GM23338 (cell line): ENCODE data around the gene SLX4. TPM values are rescaled to one million over a fixed set of nuclear protein-coding genes. Genes with fewer than 3 reads are reported as not detected.

Source experiments
- ATAC-seq: fragments of 200-7000 bp; cut with Tn5 transposase; 3 replicates; pipeline ENCODE4 v1.9.1; 2020
- DNase-seq: peaks from one replicate; pipeline ENCODE4 v3.0.0-alpha.2; 2015; ENCODE audit warnings: low spot score
- H2AFZ ChIP-seq: fragments of 200-600 bp; sonication (generic); 2 replicates; pipeline ENCODE4 v1.8.0; 2016; ENCODE audit warnings: antibody characterized with exemption, mild to moderate bottlenecking, moderate library complexity
- H3F3A ChIP-seq: fragments of 200-600 bp; sonication (generic); replicated peaks from 2 replicates; pipeline ENCODE4 v1.8.0; 2017; ENCODE audit warnings: antibody characterized with exemption, mixed run types, low read depth
- H3K27ac ChIP-seq: fragments of 200-600 bp; sonication (generic); 2 replicates; pipeline ENCODE4 v1.6.1; 2016; ENCODE audit warnings: low read depth
- H3K27me3 ChIP-seq: fragments of 200-600 bp; sonication (generic); 2 replicates; pipeline ENCODE4 v1.8.0; 2016; ENCODE audit warnings: mild to moderate bottlenecking, mixed run types, moderate library complexity; ENCODE audit not compliant: insufficient read depth
- H3K36me3 ChIP-seq: fragments of 200-600 bp; sonication (generic); 2 replicates; pipeline ENCODE4 v1.8.0; 2016; ENCODE audit warnings: mild to moderate bottlenecking; ENCODE audit not compliant: insufficient read depth
- H3K4me1 ChIP-seq: fragments of 200-600 bp; sonication (generic); 2 replicates; pipeline ENCODE4 v1.8.0; 2016; ENCODE audit warnings: mild to moderate bottlenecking, moderate library complexity; ENCODE audit not compliant: insufficient read depth
- H3K4me2 ChIP-seq: fragments of 200-600 bp; sonication (generic); 2 replicates; pipeline ENCODE4 v1.7.1; 2017; ENCODE audit warnings: mixed run types
- H3K4me3 ChIP-seq: fragments of 200-600 bp; sonication (generic); 2 replicates; pipeline ENCODE4 v1.6.1; 2016; ENCODE audit warnings: mixed run types
- H3K79me2 ChIP-seq: fragments of 200-600 bp; sonication (generic); replicated peaks from 2 replicates; pipeline ENCODE4 v1.8.0; 2017; ENCODE audit warnings: mild to moderate bottlenecking; ENCODE audit not compliant: insufficient read depth
- H3K9me2 ChIP-seq: fragments of 200-600 bp; sonication (generic); 2 replicates; pipeline ENCODE4 v1.8.0; 2017; ENCODE audit not compliant: insufficient read depth
- H4K20me1 ChIP-seq: fragments of 200-600 bp; sonication (generic); replicated peaks from 2 replicates; pipeline ENCODE4 v1.8.0; 2017; ENCODE audit warnings: mild to moderate bottlenecking; ENCODE audit not compliant: insufficient read depth
- H3K27ac Mint-ChIP-seq: 2 replicates; pipeline ENCODE4 v1.8.0; 2020; ENCODE audit warnings: inconsistent platforms, mild to moderate bottlenecking, moderate library complexity, mixed read lengths
- H3K27me3 Mint-ChIP-seq: 3 replicates; pipeline ENCODE4 v1.8.0; 2022; ENCODE audit warnings: low read depth, mild to moderate bottlenecking, moderate library complexity, mixed read lengths, inconsistent platforms; ENCODE audit not compliant: insufficient read depth, poor library complexity
- H3K36me3 Mint-ChIP-seq: 3 replicates; pipeline ENCODE4 v1.8.0; 2021; ENCODE audit warnings: low read depth, mild to moderate bottlenecking, inconsistent platforms, moderate library complexity, mixed read lengths
- H3K4me1 Mint-ChIP-seq: 3 replicates; pipeline ENCODE4 v1.8.0; 2020; ENCODE audit warnings: mild to moderate bottlenecking, inconsistent platforms, mixed read lengths
- H3K4me3 Mint-ChIP-seq: 3 replicates; pipeline ENCODE4 v1.8.0; 2021; ENCODE audit warnings: moderate library complexity, mild to moderate bottlenecking, inconsistent platforms, mixed read lengths
- H3K9me3 Mint-ChIP-seq: 3 replicates; pipeline ENCODE4 v1.8.0; 2020; ENCODE audit warnings: moderate library complexity, mild to moderate bottlenecking, inconsistent platforms, mixed read lengths
- CREB1 ChIP-seq: fragments of 250-450 bp; sonication (Bioruptor Pico); IDR thresholded peaks from 2 replicates; pipeline ENCODE4 v1.5.0; 2020; ENCODE audit warnings: low read depth, mild to moderate bottlenecking, moderate library complexity
- ETS1 ChIP-seq: IDR thresholded peaks from 2 replicates; pipeline ENCODE4 v1.6.1; 2016; ENCODE audit warnings: antibody characterized with exemption
- EZH2 ChIP-seq: fragments of 200-600 bp; sonication (generic); IDR thresholded peaks from one replicate; pipeline ENCODE4 v1.8.0; 2017; ENCODE audit warnings: antibody characterized with exemption, mild to moderate bottlenecking, low read depth; ENCODE audit not compliant: unreplicated experiment
- EZH2phosphoT487 ChIP-seq: fragments of 200-600 bp; sonication (generic); IDR thresholded peaks from one replicate; pipeline ENCODE4 v1.8.1; 2018; ENCODE audit warnings: antibody characterized with exemption; ENCODE audit not compliant: unreplicated experiment
- JUNB ChIP-seq: IDR thresholded peaks from one replicate; pipeline ENCODE4 v1.6.1; 2016; ENCODE audit warnings: antibody characterized with exemption; ENCODE audit not compliant: unreplicated experiment
- NANOG ChIP-seq: IDR thresholded peaks from 2 replicates; pipeline ENCODE4 v1.6.1; 2016; ENCODE audit warnings: antibody characterized with exemption, borderline replicate concordance
- POLR2AphosphoS5 ChIP-seq: IDR thresholded peaks from 2 replicates; pipeline ENCODE4 v1.6.1; 2016; ENCODE audit warnings: antibody characterized with exemption, low read depth
- STAT1 ChIP-seq: IDR thresholded peaks from one replicate; pipeline ENCODE4 v1.6.1; 2016; ENCODE audit warnings: antibody characterized with exemption; ENCODE audit not compliant: unreplicated experiment
- ZNF114 ChIP-seq: fragments of 250-450 bp; sonication (Bioruptor Pico); IDR thresholded peaks from 2 replicates; pipeline ENCODE4 v1.5.0; 2020; ENCODE audit warnings: mild to moderate bottlenecking, moderate library complexity
- ZNF331 ChIP-seq: fragments of 250-450 bp; sonication (Bioruptor Pico); IDR thresholded peaks from 2 replicates; pipeline ENCODE4 v1.5.0; 2020; ENCODE audit warnings: low read depth, mild to moderate bottlenecking, moderate library complexity
- polyA plus RNA-seq: library from polyadenylated mRNA; unstranded; fragments of >200 nt; fragmentation: Nextera tagmentation; extraction: Ambion mirVana; gene quantifications from 2 replicates; pipeline ENCODE4 v1.2.1, GENCODE V29; 2016
- total RNA-seq: library from RNA; depleted of rRNA; stranded (reverse); fragments of >200 nt; shearing (Covaris generic); gene quantifications from 2 replicates; pipeline ENCODE4 v1.2.3, GENCODE V29; 2014
- TF ChIP-seq, protein P1 (sequence below): IDR thresholded peaks from one replicate; pipeline ENCODE4 v1.6.1; 2018; ENCODE audit warnings: antibody characterized with exemption; ENCODE audit not compliant: unreplicated experiment
- TF ChIP-seq, protein P2 (sequence below), 2 experiments: fragments of 200-600 bp in 1 of 2; sonication (generic) in 1 of 2; conservative IDR thresholded peaks; 2 replicates each; pipeline versions ENCODE4 v1.5.1 to v1.6.1; 2016 to 2017; ENCODE audit warnings: antibody characterized with exemption in 2 of 2, low read depth in 2 of 2, mild to moderate bottlenecking in 2 of 2, moderate library complexity in 1 of 2
- TF ChIP-seq, protein P3 (sequence below): fragments of 250-450 bp; sonication (Bioruptor Pico); IDR thresholded peaks from 2 replicates; pipeline ENCODE4 v1.5.0; 2020; ENCODE audit warnings: mild to moderate bottlenecking, moderate library complexity

Gene SLX4
- total and polyA plus RNA-seq, 2 experiments from 2014 or later: 3.0 to 15.2 TPM

GRCh38 chr16:3564889-3565141 is 46.6 kb downstream of the SLX4 start:
- no peaks in the 10 kb centered on the region for H3K9me2 ChIP-seq
- no peaks in the 10 kb centered on the region for H3K27me3 ChIP-seq
- H3K79me2 ChIP-seq: no peaks in the 10 kb centered on the region
- Mint-ChIP-seq H3K9me3 (no peaks in the 10 kb centered on the region), H3K27ac (no peak overlapping the region), H3K27me3 (peaks cover 3% of the 10 kb centered on the region), H3K4me1 (0 out of 3 replicates have a peak, but pooled peaks cover 3% of the 10 kb centered on the region), H3K4me3 (no peak overlapping the region), H3K36me3 (no peaks in the 10 kb centered on the region)
- H3F3A ChIP-seq: no peaks in the 10 kb centered on the region
- H3K36me3 ChIP-seq: no peaks in the 10 kb centered on the region
- no peak overlapping the region for H3K4me2 ChIP-seq
- H3K4me3 ChIP-seq: no peak overlapping the region
- H4K20me1 ChIP-seq: no peaks in the 10 kb centered on the region
- TF ChIP-seq ETS1 (no peak), ZNF331 (no peak), NANOG (no peak), EZH2 (no peak), POLR2AphosphoS5 (no peak), EZH2phosphoT487 (no peak), CREB1 (CRISPR knock-in tag) (no peak), JUNB (no peak), ZNF114 (CRISPR knock-in tag) (no peak), STAT1 (no peak)
- TF ChIP-seq, protein P1, sequence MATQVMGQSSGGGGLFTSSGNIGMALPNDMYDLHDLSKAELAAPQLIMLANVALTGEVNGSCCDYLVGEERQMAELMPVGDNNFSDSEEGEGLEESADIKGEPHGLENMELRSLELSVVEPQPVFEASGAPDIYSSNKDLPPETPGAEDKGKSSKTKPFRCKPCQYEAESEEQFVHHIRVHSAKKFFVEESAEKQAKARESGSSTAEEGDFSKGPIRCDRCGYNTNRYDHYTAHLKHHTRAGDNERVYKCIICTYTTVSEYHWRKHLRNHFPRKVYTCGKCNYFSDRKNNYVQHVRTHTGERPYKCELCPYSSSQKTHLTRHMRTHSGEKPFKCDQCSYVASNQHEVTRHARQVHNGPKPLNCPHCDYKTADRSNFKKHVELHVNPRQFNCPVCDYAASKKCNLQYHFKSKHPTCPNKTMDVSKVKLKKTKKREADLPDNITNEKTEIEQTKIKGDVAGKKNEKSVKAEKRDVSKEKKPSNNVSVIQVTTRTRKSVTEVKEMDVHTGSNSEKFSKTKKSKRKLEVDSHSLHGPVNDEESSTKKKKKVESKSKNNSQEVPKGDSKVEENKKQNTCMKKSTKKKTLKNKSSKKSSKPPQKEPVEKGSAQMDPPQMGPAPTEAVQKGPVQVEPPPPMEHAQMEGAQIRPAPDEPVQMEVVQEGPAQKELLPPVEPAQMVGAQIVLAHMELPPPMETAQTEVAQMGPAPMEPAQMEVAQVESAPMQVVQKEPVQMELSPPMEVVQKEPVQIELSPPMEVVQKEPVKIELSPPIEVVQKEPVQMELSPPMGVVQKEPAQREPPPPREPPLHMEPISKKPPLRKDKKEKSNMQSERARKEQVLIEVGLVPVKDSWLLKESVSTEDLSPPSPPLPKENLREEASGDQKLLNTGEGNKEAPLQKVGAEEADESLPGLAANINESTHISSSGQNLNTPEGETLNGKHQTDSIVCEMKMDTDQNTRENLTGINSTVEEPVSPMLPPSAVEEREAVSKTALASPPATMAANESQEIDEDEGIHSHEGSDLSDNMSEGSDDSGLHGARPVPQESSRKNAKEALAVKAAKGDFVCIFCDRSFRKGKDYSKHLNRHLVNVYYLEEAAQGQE: no peak
- TF ChIP-seq, protein P2, sequence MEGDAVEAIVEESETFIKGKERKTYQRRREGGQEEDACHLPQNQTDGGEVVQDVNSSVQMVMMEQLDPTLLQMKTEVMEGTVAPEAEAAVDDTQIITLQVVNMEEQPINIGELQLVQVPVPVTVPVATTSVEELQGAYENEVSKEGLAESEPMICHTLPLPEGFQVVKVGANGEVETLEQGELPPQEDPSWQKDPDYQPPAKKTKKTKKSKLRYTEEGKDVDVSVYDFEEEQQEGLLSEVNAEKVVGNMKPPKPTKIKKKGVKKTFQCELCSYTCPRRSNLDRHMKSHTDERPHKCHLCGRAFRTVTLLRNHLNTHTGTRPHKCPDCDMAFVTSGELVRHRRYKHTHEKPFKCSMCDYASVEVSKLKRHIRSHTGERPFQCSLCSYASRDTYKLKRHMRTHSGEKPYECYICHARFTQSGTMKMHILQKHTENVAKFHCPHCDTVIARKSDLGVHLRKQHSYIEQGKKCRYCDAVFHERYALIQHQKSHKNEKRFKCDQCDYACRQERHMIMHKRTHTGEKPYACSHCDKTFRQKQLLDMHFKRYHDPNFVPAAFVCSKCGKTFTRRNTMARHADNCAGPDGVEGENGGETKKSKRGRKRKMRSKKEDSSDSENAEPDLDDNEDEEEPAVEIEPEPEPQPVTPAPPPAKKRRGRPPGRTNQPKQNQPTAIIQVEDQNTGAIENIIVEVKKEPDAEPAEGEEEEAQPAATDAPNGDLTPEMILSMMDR (conservative IDR thresholded peaks at IDR 0.05; ENCODE audit: low read depth in 2 of 2): no peak
- TF ChIP-seq, protein P3, sequence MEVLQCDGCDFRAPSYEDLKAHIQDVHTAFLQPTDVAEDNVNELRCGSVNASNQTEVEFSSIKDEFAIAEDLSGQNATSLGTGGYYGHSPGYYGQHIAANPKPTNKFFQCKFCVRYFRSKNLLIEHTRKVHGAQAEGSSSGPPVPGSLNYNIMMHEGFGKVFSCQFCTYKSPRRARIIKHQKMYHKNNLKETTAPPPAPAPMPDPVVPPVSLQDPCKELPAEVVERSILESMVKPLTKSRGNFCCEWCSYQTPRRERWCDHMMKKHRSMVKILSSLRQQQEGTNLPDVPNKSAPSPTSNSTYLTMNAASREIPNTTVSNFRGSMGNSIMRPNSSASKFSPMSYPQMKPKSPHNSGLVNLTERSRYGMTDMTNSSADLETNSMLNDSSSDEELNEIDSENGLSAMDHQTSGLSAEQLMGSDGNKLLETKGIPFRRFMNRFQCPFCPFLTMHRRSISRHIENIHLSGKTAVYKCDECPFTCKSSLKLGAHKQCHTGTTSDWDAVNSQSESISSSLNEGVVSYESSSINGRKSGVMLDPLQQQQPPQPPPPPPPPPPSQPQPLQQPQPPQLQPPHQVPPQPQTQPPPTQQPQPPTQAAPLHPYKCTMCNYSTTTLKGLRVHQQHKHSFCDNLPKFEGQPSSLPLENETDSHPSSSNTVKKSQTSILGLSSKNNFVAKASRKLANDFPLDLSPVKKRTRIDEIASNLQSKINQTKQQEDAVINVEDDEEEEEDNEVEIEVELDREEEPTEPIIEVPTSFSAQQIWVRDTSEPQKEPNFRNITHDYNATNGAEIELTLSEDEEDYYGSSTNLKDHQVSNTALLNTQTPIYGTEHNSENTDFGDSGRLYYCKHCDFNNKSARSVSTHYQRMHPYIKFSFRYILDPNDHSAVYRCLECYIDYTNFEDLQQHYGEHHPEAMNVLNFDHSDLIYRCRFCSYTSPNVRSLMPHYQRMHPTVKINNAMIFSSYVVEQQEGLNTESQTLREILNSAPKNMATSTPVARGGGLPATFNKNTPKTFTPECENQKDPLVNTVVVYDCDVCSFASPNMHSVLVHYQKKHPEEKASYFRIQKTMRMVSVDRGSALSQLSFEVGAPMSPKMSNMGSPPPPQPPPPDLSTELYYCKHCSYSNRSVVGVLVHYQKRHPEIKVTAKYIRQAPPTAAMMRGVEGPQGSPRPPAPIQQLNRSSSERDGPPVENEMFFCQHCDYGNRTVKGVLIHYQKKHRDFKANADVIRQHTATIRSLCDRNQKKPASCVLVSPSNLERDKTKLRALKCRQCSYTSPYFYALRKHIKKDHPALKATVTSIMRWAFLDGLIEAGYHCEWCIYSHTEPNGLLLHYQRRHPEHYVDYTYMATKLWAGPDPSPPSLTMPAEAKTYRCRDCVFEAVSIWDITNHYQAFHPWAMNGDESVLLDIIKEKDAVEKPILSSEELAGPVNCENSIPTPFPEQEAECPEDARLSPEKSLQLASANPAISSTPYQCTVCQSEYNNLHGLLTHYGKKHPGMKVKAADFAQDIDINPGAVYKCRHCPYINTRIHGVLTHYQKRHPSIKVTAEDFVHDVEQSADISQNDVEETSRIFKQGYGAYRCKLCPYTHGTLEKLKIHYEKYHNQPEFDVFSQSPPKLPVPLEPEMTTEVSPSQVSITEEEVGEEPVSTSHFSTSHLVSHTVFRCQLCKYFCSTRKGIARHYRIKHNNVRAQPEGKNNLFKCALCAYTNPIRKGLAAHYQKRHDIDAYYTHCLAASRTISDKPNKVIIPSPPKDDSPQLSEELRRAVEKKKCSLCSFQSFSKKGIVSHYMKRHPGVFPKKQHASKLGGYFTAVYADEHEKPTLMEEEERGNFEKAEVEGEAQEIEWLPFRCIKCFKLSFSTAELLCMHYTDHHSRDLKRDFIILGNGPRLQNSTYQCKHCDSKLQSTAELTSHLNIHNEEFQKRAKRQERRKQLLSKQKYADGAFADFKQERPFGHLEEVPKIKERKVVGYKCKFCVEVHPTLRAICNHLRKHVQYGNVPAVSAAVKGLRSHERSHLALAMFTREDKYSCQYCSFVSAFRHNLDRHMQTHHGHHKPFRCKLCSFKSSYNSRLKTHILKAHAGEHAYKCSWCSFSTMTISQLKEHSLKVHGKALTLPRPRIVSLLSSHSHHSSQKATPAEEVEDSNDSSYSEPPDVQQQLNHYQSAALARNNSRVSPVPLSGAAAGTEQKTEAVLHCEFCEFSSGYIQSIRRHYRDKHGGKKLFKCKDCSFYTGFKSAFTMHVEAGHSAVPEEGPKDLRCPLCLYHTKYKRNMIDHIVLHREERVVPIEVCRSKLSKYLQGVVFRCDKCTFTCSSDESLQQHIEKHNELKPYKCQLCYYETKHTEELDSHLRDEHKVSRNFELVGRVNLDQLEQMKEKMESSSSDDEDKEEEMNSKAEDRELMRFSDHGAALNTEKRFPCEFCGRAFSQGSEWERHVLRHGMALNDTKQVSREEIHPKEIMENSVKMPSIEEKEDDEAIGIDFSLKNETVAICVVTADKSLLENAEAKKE (CRISPR knock-in tag): no peak
- H3K27ac ChIP-seq: no peak overlapping the region
- no peak for ATAC-seq
- peaks cover 3% of the 10 kb centered on the region; the same call in 1 of the 2 replicates for H3K4me1 ChIP-seq
- H2AFZ ChIP-seq: no peak overlapping the region
- no peak for DNase-seq
